ENCODE data around the gene ATOH8.

The ATOH8 gene

DNA sequence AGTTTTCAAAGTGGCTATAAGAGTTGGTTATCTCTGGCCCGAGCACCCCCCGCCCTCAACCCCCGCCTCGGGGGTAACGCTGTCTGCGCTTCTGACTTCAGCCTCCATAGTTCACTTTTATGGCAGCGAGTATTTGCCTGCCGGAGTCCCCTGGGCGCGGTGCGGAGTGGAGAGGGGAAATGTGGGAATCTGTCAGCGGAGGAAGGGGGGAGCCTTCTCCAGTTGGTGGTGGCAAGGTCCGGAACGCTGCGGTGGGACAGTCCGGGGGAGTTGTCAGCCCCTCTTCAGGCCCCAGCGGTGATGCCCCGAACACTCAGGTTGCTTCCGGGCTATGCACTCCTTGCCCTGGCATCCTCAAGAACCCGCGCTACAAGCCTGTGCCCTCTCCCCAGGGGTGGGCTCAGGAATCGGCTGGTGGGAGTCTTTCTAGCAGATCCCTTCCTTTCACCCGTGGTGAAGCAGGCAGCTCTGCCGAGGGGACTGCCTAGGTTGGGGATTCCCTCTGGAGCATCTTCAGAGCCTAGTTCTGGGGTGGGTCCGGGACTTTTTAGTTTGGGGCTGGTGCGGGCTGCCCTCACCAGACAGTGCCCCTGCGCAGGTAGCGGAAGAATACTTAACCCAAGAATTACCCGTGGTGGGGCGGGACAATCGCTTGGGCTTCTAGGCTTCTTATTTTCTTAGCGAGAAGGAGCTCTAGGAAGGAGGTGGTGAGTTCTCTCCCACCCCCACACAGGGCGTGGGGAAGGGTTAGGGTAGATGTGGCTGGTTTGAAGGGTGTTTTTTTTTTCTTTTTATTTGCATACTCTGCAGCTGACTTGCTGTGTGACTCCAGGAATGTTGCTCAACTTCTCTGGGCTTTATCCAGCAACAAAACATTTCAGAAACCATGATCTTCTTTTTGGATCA, 1.6 kb downstream of the ATOH8 start:
- no peak for DNase-seq

DNA sequence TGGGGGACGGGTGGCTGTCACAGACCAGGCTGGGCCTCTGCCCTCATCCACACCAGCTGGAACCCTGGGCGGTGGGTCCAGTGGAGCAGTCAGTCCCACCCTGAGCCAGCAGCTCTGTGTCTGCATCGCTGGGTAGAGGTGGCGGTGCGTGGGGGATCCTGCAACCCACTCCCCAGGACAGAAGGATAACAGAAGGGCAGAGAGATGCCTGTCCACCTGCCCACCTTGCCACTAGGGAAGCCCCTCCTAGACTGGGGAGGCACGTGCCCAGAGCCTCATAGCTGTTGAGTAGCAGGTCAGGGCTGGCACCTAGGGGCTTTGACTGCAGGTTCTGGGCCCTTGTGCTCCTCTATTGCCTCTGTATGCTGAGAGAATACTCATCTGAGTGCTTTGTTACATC, 2.4 kb downstream of the ATOH8 start:
- DNase-seq = no peak

DNA sequence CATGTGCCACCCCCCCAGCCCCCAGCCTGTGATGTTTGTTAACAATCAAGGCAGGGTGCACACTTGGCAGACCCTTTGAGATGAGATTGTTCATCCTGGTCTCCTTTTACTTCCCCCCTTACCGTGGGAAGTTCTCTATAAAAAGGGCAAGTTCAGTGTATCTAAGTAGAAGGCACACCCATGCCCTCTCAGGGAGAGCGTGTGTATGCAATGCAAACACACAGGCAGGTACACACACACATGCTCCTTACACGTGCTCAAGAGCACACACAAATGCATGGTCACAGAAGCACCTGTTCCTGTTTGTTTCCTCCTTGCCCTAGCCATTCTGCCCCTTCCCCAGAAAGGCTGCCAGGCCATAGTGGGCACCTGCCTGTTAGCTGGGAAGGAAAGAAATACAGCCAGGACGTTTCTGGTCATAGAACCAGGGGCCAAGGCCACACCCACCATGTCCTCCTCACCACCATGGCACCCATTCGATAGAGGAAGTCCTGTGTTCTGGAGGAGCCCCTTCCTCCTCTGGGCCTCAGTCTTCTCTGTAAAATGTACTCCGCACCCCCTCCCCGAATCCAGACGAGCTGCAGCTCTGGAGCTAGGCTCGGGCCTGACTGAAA, 3.1 kb downstream of the ATOH8 start:
- DNase-seq = no peak

GRCh38 chr2:85757860-85758259, 4.1 kb downstream of the ATOH8 start:
- no peak for DNase-seq

DNA sequence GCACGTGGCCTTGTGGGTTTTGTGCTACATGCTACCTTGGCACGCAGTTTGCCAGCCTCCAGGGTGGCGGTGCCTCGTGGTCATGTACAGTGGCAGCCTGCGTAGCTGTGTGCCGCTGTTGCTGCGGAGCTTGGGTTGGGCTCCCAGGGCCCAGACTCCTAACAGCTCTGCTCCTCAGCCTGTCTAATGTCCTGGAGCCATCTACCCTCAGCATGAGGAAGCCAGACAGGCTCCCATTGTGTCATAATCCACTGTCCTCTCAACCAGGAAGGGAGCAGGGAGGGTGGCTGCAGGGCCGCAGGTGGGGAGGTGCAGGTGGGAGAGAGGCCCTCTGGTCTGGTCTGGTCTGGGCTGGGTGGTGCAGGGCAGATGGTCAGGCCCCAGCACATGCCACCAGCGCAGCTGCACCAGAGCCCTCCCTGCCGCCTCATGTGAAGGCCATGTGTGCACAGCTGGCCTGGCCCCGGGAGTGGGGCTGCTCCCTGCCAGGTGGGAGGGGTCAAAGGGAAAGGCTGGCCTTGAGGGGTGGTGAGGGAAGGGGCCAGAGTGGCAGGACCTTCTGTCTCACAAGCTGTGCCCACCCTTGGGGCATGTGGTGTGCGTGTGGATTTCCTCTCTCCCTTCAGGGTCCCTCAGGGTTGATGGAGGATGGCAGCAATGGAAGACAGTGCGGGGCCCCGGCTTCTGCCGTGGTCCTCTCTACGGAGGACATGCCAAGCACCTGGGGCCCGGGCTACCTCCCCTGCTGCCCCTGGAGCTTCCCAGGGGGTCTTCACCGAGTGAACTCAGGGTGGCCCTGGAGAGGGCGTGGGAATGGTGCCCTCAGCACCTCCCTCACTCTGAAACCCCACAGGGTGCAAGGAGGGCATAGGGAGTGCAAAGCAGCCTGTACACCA, 4.8 kb downstream of the ATOH8 start:
- no peak for DNase-seq

DNA sequence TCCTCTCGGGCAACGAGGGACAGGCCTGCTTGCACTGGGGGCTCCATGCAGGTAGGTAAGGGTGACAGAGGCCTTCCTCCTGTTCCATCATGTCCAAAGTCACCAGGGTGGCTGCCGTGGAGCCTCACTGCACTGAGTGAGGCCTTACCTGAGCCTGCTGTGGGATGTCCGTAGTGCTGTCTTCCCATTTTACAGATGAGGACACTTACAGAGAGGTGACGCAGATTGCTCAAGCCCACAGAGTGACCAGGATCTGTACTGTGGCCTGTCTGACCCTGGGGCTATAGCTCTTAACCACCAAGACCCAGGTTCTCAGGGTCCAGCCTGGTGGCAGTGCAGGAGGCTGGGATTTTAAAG, 5.4 kb downstream of the ATOH8 start:
- no peak for DNase-seq

GRCh38 chr2:85760371-85760770, 6.6 kb downstream of the ATOH8 start:
- no peak for DNase-seq

- DNase-seq = no peak
These were observed 7.1 kb downstream of the ATOH8 start for GRCh38 chr2:85760872-85761271.

DNA sequence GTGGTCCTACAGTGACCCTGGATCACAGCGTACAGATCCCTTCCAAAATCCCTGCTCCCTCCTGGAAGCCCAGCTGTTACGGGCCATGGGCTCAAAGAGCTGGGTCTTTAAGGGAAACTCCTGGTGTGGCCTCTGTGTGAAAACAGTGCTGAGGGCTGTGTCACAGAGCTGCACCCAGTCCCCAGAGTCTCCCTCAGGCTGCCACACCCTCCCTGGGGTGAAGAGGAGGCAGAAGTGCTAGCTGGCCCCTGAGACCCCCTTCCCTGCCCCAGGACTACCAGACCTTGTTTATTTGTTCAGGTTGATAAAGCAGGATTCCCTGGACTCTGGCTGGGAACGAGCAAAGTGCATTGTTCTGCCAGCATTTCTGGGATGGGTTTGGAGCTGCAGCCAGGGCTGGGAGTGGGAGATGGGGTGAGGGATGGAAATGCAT, 7.7 kb downstream of the ATOH8 start:
- no peak for DNase-seq

- DNase-seq = no peak
These were observed 8.2 kb downstream of the ATOH8 start for GRCh38 chr2:85761946-85762345.

- DNase-seq = no peak
These were observed 9.3 kb downstream of the ATOH8 start for GRCh38 chr2:85763132-85763531.

DNA sequence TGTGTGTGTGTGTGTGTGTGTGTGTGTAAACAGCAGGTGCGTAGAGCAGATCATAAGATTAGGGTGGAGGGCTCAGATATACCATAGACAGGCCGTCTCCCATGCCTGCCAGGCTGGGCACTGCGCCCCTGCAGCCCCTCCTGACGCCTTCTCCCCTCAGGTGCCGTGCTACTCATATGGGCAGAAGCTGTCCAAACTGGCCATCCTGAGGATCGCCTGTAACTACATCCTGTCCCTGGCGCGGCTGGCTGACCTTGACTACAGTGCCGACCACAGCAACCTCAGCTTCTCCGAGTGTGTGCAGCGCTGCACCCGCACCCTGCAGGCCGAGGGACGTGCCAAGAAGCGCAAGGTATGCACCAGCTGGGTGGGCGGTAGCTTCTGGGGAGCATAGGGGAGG, 10.0 kb downstream of the ATOH8 start:
- no peak for DNase-seq

DNA sequence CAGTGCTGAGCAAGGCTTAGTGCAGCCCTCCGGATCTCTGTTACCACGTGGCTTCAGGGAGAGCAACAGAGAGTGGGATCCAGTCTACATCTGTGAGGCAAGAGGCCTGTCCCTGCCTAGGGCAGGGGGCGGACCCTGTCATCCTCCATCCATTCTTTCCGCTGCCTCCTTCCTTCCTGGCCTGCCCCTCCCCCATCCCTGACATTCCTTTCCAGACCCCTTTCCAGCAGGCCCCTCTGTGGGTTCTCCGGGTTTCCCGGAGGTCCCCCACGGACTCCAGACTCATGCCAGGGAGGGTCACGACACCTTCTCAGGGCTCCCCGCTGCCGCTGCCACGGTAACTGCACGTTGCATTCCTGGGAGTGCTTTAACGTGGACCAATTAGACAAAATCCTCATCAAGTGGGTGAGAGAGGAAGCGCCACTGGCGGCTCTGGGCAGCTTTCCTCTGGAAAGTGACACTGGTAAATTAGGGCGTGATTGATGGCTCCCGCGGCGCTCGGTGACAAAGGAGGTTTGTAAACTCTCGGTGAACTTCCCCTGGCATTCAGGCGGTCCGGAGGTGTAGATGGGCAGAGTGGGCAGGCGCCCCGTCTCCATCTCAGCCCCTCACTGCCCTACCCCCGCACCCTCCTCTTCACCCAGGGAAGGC, 11.4 kb downstream of the ATOH8 start:
- no peak for DNase-seq

DNA sequence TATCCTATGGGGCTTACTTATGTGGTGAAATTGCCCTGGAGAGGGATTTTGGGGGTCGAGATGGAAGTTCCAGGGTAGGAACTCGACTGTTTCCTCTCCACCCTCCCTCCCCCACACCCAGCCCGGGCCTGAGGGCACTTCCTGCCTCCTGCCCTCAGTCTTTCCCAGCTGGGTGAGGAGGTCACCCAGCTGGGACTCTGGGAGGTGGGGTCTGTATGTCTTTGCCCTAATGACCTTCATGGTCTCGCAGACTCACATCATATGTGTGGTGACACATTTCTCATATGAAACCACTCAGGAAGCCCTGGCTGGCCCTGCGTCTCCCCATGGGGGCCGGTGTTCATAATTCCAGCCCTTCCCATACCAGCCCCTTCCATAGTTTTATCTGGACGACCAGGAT, 12.4 kb downstream of the ATOH8 start:
- no peak for DNase-seq

DNA sequence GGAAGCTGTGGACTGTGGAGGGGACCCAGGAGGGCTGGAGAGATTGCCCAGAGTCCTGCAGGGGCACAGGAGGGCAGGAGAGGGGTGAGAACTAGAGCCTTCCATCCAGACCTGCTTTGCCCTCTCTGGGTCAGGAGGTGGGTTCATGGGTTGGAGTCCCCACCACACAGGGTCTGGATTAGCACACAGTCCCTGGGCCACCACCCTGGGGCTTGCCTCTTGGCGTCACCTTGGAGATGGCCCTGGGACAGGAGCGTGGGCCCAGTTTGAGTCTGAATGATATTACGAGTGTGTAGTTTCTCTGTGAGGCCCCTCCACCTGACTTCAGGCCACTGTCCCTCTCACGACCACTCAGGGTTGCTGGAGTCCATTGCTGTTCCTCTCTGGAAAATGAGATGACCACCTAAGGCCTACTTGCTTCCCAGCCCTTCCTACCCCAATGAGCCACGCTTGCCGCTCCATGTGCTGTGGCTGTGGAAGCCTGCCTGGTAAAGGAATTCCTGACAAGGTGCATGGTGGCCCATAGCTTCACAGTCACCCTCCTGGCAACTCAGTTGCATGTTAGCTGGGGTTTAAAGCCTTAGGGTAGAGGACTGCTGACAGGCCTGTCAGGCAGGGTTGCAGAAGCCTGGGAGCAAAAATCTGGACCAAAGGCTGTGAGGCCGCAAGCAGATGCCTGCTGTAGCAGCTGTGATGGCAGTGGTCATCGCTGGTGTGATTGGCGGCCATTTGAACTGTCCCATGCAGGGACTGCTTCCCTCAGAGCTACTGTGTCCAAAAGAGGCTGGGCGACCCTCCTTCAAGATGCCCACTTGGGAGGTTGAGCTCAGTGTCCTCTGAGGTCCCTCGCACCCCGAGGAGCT, 14.2 kb downstream of the ATOH8 start:
- DNase-seq = no peak

- DNase-seq = no peak
These were observed 14.9 kb downstream of the ATOH8 start for GRCh38 chr2:85768713-85769112.

- DNase-seq = no peak
These were observed 15.6 kb downstream of the ATOH8 start for GRCh38 chr2:85769236-85769982.

DNA sequence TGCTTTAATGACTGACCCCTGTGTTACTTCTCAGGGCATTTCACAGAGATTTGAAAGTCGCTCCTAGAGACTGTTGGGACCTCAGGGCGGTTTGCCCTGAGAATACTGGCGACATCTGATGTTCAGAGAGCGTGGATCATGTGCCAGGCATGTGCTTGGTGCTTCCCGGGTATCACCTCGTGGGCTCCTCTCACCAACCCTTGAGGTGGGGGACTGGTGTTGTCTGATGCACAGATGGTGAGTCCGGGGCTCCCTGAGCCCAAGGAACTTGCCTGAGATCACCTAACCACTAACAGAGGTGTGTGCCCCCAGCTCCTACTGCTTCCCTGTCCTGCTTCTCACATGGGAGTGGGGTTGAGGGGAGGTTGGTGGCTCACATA, 16.2 kb downstream of the ATOH8 start:
- DNase-seq = no peak

GRCh38 chr2:85770369-85770768, 16.6 kb downstream of the ATOH8 start:
- no peak for DNase-seq

DNA sequence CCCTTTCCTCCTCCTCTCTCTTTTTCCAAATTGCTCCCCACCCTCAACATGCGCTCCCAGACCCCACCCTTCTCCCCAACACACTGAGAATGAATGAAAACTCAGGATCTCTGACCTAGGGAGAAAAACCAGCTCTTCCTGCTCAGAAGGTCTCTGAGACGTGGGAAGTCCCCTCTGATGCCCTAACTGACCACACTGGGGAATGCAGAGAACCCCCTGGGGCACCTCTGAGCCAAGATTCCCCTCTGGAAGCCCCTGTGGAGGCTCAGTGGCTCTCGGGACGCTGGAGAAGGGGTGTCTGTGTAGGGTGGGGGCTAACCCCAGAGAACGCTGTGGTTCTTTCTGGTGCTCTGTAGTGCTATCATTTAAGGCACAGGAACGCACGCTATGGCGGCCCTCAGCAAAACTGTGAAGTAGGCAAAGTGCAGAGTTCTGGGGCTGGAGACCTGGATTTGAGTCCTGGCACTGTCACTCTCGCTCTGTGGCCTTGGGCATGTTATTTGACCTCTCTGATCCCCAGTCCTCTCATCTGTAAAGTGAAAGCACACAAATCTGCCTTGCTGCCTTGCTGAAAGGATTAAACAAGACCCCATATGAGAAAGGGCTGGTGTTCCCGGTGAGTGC, 17.1 kb downstream of the ATOH8 start:
- DNase-seq = no peak

DNA sequence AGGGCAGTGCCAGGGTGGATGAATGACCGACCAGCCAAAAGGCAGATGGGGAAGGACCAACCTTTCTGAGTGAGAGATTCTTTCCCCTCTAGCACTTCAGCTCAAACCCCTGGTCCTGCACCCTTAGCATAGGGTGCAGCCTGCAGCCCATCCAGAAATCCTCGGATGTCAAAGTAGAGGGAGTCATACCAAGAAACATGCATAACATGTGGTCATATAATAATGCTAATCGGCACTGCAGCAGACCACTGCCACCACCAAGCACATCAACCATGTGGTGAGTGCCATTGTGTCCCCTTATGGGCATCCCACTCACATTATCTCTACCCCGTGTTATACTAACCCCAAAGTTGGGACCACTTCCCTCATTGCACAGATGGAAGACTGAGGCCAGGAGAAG, 17.7 kb downstream of the ATOH8 start:
- no peak for DNase-seq

Measured in NCI-H1417 treated with DMSO at 0.1 percent for 48 hours (cell line).